GM18526 (cell line): ENCODE data around the gene LRRC8D.

Source experiments
- POLR2A ChIP-seq: IDR thresholded peaks from 3 replicates; pipeline ENCODE4 v1.6.1; 2011; ENCODE audit not compliant: insufficient read length; ENCODE audit errors: extremely low read depth

LRRC8D gene

DNA sequence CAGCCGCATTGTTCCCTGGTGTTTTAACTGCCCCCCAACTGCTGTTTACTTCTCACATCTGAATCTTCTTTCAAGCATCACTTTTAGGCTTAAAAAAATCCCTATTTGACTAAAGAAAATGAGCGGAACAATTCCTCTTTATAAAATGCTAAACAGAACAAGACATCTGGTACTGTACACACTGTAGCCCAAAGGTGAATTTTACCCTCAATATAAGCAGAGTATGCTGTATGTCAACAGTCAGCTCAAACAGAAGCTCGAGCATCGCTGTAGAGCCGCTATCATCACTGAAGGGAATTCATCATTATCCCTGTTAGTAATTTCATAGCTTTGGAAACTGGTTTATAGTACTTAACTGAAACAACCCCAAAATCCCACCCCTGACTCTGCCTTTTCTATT is 85.3 kb downstream of the LRRC8D start:
- TF ChIP-seq POLR2A = no peak

DNA sequence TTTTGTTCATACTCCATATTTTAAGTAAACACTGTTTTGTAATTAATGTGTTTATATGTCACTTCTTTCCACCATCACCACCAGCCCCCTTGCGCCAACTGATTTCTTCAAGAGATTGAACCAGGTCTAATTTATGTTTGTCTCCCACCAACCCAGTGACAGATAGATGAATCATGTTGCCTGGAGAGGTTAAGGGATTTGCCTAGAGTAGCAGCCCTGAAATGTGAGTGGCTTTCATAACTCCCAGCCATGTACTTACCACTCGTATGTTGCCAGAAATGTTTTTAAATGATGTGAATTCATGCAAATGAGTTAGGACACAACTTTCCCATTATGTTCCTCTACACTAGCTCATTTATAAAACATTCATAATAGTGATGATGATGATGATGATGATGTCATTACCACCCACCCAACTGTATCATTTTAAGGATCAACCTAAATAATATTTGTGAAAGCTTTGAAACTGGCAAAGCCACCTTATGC is 86.9 kb downstream of the LRRC8D start:
- TF ChIP-seq POLR2A = no peak

GRCh38 chr1:89908273-89908671 is 87.4 kb downstream of the LRRC8D start:
- TF ChIP-seq POLR2A = no peak

GRCh38 chr1:89908672-89909436 is 88.0 kb downstream of the LRRC8D start:
- TF ChIP-seq POLR2A = no peak

GRCh38 chr1:89910268-89910667 is 89.4 kb downstream of the LRRC8D start:
- no peak for TF ChIP-seq POLR2A

- TF ChIP-seq POLR2A = no peak
Observed at GRCh38 chr1:89910780-89911179, 89.9 kb downstream of the LRRC8D start.

GRCh38 chr1:89911191-89911991 is 90.6 kb downstream of the LRRC8D start:
- TF ChIP-seq POLR2A = no peak

DNA sequence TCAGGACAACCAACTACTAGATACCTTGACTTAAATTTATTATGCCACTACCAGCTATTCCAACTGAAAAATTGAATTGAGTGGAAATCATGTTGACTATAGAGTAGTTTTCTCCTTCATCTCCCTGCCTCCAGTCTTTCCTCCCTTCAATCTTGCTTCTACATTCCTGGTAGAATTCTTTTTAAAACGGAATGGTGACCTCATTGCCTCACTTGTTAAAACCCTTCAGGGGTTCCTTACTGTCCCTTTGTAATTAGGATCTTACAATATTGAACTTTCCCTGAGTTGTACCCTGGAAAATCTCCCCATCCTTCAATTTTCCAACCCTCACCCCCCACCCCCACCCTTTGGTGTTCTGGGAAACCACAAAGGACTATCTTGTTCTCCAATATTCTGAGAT is 91.2 kb downstream of the LRRC8D start:
- no peak for TF ChIP-seq POLR2A

DNA sequence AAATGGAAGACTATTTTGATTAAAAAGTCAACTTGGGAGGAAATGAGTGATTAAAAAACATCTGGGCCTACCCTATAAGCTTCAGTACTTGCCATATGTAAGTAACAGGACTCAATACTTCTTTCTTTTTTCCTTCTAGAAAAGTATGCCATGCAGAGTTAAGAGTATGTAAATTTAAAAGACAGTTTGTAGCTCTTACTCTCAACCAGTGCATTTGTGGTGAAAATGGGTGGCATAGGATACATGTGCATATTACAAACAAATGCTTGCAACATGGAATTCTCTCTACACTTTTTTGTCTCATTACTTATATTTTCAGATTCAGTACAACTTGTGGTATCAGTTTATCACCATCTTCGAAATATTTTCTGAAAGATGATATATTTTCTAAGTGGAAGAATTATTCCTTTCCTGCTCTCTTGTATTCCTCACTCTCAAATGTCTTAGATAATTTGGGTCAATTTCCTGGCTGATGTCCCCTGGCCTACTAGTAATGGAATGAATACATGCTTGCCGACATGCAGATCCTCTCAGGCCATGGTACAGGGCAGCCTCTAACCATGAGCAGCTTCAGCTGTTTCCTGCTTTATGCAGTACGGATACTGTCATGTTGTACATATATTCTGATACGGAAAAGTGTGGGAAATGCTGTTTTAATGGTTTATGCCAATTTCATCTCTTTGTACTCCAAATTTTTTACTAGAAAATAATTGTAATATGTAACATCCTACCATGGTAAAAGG is 92.7 kb downstream of the LRRC8D start:
- TF ChIP-seq POLR2A = no peak

GRCh38 chr1:89917353-89917752 is 96.5 kb downstream of the LRRC8D start:
- no peak for TF ChIP-seq POLR2A

- no peak for TF ChIP-seq POLR2A
Observed at GRCh38 chr1:89918127-89918793, 97.4 kb downstream of the LRRC8D start.

- no peak for TF ChIP-seq POLR2A
Observed at GRCh38 chr1:89918794-89919155, 97.9 kb downstream of the LRRC8D start.

GRCh38 chr1:89919174-89919573 is 98.3 kb downstream of the LRRC8D start:
- TF ChIP-seq POLR2A = no peak

DNA sequence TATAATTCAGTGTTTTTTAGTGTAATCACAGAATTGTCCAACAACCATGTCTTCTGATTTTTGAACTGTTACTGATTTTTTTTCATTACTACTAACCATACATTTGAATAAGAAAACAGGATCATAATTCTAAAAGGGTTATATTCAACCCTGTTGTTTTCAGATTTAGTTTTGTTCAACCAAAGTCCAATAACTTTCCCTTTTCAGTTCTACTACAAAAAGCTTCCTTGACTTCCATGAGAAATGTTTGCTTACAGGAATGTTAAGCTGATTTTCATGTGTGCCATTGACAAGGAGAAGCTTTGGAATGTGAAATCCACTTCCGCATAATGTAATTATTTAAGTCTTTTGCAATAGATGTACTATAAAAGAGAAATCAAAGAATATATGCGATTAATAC is 102.1 kb downstream of the LRRC8D start:
- TF ChIP-seq POLR2A = no peak

DNA sequence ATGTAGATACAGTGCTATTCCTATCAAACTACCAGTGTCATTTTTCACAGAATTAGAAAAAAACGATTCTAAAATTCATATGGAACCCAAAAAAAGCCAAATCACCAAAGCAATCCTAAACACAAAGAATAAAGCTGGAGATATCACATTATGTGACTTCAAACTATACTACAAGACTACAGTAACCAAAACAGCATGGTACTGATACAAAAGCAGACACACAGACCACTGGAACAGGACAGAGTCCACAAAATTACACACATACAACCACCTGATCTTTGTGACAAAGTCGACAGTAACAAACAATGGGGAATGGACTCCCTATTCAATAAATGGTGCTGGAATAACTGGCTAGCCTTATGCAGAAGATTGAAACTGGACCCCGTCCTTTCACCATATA is 102.7 kb downstream of the LRRC8D start:
- no peak for TF ChIP-seq POLR2A
